Smooth muscle cell (in vitro differentiated cells): ENCODE measurements around the gene REPS2. TPM values are rescaled to one million over a fixed set of nuclear protein-coding genes. Genes with fewer than 3 reads are reported as not detected.

Experiments used
- DNase-seq: peaks from one replicate; lab custom pipeline; 2025; ENCODE audit not compliant: unreplicated experiment; lab: John Stamatoyannopoulos, UW
- H2AFZ ChIP-seq: fragments of 200-600 bp; sonication (generic); 2 replicates; pipeline ENCODE4 v1.6.0; 2016; ENCODE audit warnings: antibody characterized with exemption, low read depth, mild to moderate bottlenecking
- H3F3A ChIP-seq: fragments of 200-600 bp; sonication (generic); 2 replicates; pipeline ENCODE4 v1.6.0; 2017; ENCODE audit warnings: antibody characterized with exemption, low read depth
- H3K27ac ChIP-seq: fragments of 200-600 bp; sonication (generic); 2 replicates; pipeline ENCODE4 v1.5.1; 2016; ENCODE audit warnings: low read depth, mild to moderate bottlenecking
- H3K27me3 ChIP-seq: fragments of 200-600 bp; sonication (generic); 2 replicates; pipeline ENCODE4 v1.6.1; 2016; ENCODE audit warnings: low read depth, mild to moderate bottlenecking
- H3K36me3 ChIP-seq: fragments of 200-600 bp; sonication (generic); 2 replicates; pipeline ENCODE4 v1.5.1; 2016; ENCODE audit warnings: low read depth
- H3K4me1 ChIP-seq: fragments of 200-600 bp; sonication (generic); 2 replicates; pipeline ENCODE4 v1.5.1; 2016; ENCODE audit warnings: low read depth
- H3K4me2 ChIP-seq: fragments of 200-600 bp; sonication (generic); 2 replicates; pipeline ENCODE4 v1.6.0; 2016; ENCODE audit warnings: mild to moderate bottlenecking
- H3K4me3 ChIP-seq: fragments of 200-600 bp; sonication (generic); 2 replicates; pipeline ENCODE4 v1.5.1; 2016; ENCODE audit warnings: mild to moderate bottlenecking
- H3K79me2 ChIP-seq: fragments of 200-600 bp; sonication (generic); 2 replicates; pipeline ENCODE4 v1.6.0; 2016; ENCODE audit warnings: low read depth, mild to moderate bottlenecking
- H3K9ac ChIP-seq: fragments of 200-600 bp; sonication (generic); 2 replicates; pipeline ENCODE4 v1.6.0; 2016; ENCODE audit warnings: low read depth
- H3K9me3 ChIP-seq: fragments of 200-600 bp; sonication (generic); replicated peaks from 2 replicates; pipeline ENCODE4 v1.5.1; 2016; ENCODE audit warnings: low read depth
- H4K20me1 ChIP-seq: fragments of 200-600 bp; sonication (generic); 2 replicates; pipeline ENCODE4 v1.6.0; 2016; ENCODE audit warnings: low read depth
- WGBS: methylation state at CpG from one replicate; pipeline ENCODE4 v1.1.7; 2016; ENCODE audit warnings: low lambda C conversion rate; 5-methylcytosine and 5-hydroxymethylcytosine counted together
- polyA plus RNA-seq: library from polyadenylated mRNA; unstranded; fragments of >200 nt; fragmentation: Nextera tagmentation; extraction: Ambion mirVana; gene quantifications from 2 replicates; pipeline ENCODE4 v1.2.1, GENCODE V29; 2016
- total RNA-seq: library from RNA; depleted of rRNA; stranded (reverse); fragments of >200 nt; gene quantifications from 2 replicates; pipeline ENCODE4 v1.2.3, GENCODE V29; 2014
- TF ChIP-seq, protein P1 (sequence below): fragments of 200-600 bp; sonication (generic); IDR thresholded peaks from 2 replicates; pipeline ENCODE4 v1.5.1; 2017; ENCODE audit warnings: borderline replicate concordance, mild to moderate bottlenecking, antibody characterized with exemption; ENCODE audit not compliant: insufficient read depth, poor library complexity, severe bottlenecking

The REPS2 gene
- total and polyA plus RNA-seq, 2 experiments from 2014 or later: 1.0 to 1.2 TPM

DNA sequence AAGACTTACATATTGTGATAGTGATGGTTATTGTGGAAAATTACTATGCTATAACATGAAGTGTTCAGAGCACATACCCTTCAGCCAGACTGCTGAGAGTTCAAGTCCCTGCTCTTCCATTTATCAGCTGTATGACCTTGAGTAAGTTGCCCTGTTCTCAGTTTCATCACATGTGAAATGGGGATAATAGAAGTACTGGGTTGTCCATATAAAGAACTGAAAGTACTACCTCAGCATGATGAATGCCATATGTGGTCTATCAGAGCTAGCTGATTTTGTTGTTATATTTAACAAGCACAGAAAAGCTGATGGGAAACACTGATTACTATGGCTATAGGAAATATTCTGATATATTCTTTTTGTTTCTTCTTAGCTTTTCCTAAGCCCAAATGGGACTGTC, 115.6 kb downstream of the REPS2 start:
- Histone ChIP-seq H2AFZ (no peak overlapping the region), H3K4me2 (no peak overlapping the region), H3K36me3 (no peaks in the 10 kb centered on the region), H4K20me1 (no peaks in the 10 kb centered on the region), H3K27ac (no peak overlapping the region), H3K9ac (no peak overlapping the region), H3K79me2 (no peaks in the 10 kb centered on the region), H3F3A (no peaks in the 10 kb centered on the region), H3K4me1 (no peaks in the 10 kb centered on the region), H3K27me3 (no peaks in the 10 kb centered on the region), H3K9me3 (no peaks in the 10 kb centered on the region), H3K4me3 (no peak overlapping the region)
- TF ChIP-seq, protein P1, sequence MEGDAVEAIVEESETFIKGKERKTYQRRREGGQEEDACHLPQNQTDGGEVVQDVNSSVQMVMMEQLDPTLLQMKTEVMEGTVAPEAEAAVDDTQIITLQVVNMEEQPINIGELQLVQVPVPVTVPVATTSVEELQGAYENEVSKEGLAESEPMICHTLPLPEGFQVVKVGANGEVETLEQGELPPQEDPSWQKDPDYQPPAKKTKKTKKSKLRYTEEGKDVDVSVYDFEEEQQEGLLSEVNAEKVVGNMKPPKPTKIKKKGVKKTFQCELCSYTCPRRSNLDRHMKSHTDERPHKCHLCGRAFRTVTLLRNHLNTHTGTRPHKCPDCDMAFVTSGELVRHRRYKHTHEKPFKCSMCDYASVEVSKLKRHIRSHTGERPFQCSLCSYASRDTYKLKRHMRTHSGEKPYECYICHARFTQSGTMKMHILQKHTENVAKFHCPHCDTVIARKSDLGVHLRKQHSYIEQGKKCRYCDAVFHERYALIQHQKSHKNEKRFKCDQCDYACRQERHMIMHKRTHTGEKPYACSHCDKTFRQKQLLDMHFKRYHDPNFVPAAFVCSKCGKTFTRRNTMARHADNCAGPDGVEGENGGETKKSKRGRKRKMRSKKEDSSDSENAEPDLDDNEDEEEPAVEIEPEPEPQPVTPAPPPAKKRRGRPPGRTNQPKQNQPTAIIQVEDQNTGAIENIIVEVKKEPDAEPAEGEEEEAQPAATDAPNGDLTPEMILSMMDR: no peak
- no peak for DNase-seq

DNA sequence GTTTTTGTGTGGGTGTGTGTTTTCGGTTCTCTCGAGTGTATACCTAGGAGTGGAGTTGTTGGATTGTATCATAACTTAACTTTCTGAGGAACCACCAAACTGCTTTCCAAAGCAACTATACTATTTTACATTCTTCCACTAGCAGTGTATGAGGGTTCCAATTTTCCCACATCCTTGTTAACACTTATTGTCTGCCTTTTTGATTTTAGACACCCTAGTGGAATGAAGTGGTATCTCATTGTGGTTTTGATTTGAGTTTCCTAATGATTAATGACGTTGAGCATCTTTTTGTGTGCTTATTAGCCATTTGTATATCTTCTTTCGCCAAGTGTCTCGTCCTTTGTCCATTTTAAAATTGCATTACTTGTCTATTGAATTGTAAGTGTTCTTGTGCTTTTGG, 118.6 kb downstream of the REPS2 start:
- no peaks in the 10 kb centered on the region for H4K20me1 ChIP-seq
- no peak overlapping the region for H3K27ac ChIP-seq
- WGBS: 84% methylated on average over 5 of the region's 5 CpGs
- no peak overlapping the region for H3K4me3 ChIP-seq
- DNase-seq: no peak
- H3K27me3 ChIP-seq: no peaks in the 10 kb centered on the region
- H3K9ac ChIP-seq: no peak overlapping the region
- no peak overlapping the region for H2AFZ ChIP-seq
- no peaks in the 10 kb centered on the region for H3K36me3 ChIP-seq
- TF ChIP-seq, protein P1: no peak
- H3K9me3 ChIP-seq: no peaks in the 10 kb centered on the region
- no peaks in the 10 kb centered on the region for H3K4me1 ChIP-seq
- no peaks in the 10 kb centered on the region for H3F3A ChIP-seq
- no peaks in the 10 kb centered on the region for H3K79me2 ChIP-seq
- no peak overlapping the region for H3K4me2 ChIP-seq

DNA sequence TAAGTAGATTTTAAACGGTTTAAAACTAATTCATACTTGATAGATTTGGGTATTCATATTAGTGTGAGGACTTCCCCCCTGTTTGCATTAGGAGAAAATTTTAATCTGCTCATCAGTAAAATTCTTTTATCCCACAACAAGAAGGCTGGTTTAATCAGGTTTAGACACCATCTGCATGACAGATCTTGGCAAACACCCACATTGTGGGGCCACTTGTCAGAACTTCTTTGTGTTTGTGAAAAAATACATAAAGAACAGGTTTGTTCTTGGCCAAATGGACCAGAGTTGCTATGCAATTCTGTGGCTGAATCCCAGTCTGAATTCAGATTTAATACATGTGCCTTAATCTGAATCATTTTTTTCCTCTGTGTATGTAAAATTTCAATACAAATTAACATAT, 121.1 kb downstream of the REPS2 start:
- no peak overlapping the region for H3K4me2 ChIP-seq
- H3K36me3 ChIP-seq: no peaks in the 10 kb centered on the region
- no peaks in the 10 kb centered on the region for H3K9me3 ChIP-seq
- H4K20me1 ChIP-seq: no peaks in the 10 kb centered on the region
- H3K9ac ChIP-seq: no peak overlapping the region
- H3K27ac ChIP-seq: no peak overlapping the region
- DNase-seq: no peak
- no peaks in the 10 kb centered on the region for H3K79me2 ChIP-seq
- H3K27me3 ChIP-seq: no peaks in the 10 kb centered on the region
- H3K4me1 ChIP-seq: no peaks in the 10 kb centered on the region
- H2AFZ ChIP-seq: no peak overlapping the region
- WGBS: 62% methylated on average over 1 of the region's 1 CpG
- TF ChIP-seq, protein P1: no peak
- no peaks in the 10 kb centered on the region for H3F3A ChIP-seq
- H3K4me3 ChIP-seq: no peak overlapping the region

DNA sequence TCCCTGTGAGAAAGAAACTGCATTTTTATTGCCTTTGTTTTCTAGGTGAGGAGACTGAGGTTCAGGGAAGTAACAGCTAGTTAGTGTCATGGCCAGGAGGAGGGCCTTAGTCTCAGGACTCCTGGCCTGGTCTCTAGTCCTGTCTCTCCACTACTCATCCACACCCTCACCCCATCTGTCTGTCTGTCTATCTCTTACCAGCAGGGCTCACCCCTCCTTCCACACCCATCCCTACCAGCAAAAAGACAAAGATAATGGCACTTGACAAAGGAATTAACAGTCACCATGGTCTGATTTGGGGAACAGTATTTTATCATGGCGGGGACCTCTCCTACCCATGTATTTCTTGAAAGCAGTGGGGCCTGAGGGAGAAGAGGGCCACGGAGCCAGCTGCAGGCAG, 125.8 kb downstream of the REPS2 start:
- Histone ChIP-seq H3K9ac (no peak overlapping the region), H3K27ac (no peak overlapping the region), H4K20me1 (no peaks in the 10 kb centered on the region), H3K4me1 (no peaks in the 10 kb centered on the region), H3K36me3 (no peaks in the 10 kb centered on the region), H3K9me3 (no peaks in the 10 kb centered on the region), H2AFZ (no peak overlapping the region), H3K4me3 (no peak overlapping the region), H3F3A (no peaks in the 10 kb centered on the region), H3K79me2 (no peaks in the 10 kb centered on the region), H3K27me3 (no peaks in the 10 kb centered on the region), H3K4me2 (no peak overlapping the region)
- 61% methylated on average over 2 of the region's 2 CpGs for WGBS
- TF ChIP-seq, protein P1: no peak
- DNase-seq: no peak
